GM12801 (cell line): ENCODE results near the gene ACTR3C.

Experiments
- CTCF ChIP-seq: IDR thresholded peaks from one replicate; pipeline ENCODE4 v1.5.1; 2011; ENCODE audit warnings: control low read depth; ENCODE audit not compliant: insufficient read length; ENCODE audit errors: extremely low read depth

ACTR3C gene

GRCh38 chr7:150368884-150369747 is 45.8 kb upstream of the ACTR3C start:
- TF ChIP-seq CTCF: no peak

GRCh38 chr7:150368096-150368883 is 44.9 kb upstream of the ACTR3C start, which contains the start of gene REPIN1:
TSS of gene REPIN1 (plus strand) at chr7:150368822. CDS start at chr7:150369712, 890 bp downstream.
- TF ChIP-seq CTCF: no peak

GRCh38 chr7:150367677-150368095 is 44.3 kb upstream of the ACTR3C start:
- TF ChIP-seq CTCF: no peak

GRCh38 chr7:150365673-150366398 is 42.5 kb upstream of the ACTR3C start:
- no peak for TF ChIP-seq CTCF

- TF ChIP-seq CTCF: no peak
Observed at GRCh38 chr7:150365194-150365593, 41.8 kb upstream of the ACTR3C start.

- TF ChIP-seq CTCF: no peak
Observed at GRCh38 chr7:150363872-150364271, 40.5 kb upstream of the ACTR3C start.

- no peak for TF ChIP-seq CTCF
Observed at GRCh38 chr7:150363370-150363769, 40.0 kb upstream of the ACTR3C start.
